ENCODE results near the gene HSPB9. TPM values are rescaled to one million over a fixed set of nuclear protein-coding genes. Genes with fewer than 3 reads are reported as not detected.

Gene HSPB9, protein sequence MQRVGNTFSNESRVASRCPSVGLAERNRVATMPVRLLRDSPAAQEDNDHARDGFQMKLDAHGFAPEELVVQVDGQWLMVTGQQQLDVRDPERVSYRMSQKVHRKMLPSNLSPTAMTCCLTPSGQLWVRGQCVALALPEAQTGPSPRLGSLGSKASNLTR
- 1 to 10 TPM in 1 of 6 donors, under 1 TPM in 1, not detected in 4; 0.15 to 1.0 TPM for total RNA-seq

DNA sequence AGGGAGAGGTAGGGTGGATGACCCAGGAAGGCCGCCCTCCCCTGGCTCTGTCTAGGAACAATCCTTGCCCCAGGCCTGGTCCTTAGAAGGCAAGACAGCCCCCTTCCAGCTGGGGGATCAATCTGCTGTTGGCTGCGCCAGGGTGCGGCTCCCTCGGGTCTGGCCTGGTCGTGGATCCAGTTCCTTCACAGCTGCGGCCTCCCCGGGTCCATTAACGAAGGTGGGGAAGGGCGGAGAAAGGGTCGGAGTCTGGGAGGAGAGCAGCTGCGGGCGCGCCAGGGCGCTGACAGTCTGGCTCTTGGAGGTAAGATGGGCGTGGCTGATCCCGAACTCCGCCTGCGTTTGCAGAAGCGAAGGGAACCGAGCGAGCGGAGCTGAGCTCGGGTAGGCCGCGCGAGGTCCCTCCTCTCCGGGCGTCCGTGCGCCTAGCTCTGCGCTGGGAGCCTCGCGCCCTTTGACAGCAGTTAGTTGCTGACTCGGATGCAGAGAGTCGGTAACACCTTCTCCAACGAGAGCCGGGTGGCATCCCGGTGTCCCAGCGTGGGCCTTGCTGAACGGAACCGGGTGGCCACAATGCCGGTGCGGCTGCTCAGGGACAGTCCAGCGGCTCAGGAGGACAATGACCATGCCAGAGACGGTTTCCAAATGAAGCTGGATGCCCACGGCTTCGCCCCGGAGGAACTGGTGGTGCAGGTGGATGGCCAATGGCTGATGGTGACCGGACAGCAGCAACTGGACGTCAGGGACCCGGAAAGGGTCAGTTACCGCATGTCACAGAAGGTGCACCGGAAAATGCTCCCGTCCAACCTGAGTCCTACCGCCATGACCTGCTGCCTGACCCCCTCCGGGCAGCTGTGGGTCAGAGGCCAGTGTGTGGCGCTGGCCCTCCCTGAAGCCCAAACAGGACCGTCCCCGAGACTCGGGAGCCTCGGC is at the start of gene HSPB9:
HSPB9 (plus strand) TSS at position 434 of the 933 bp plus-strand sequence; CDS start at position 481, 47 bp downstream.
- H3K27me3 ChIP-seq = no peaks in the 10 kb centered on the region
- peaks cover 16 to 43% (median 27%) of the 10 kb centered on the region in 4 donors for H3K36me3 ChIP-seq
- WGBS, 2 donors = 76 to 88% methylated on average over 46 to 59 of the region's 61 CpGs
- peak; percentile 79 to 89 for DNase-seq
- peak; percentile 61 to 73 for ATAC-seq (ENCODE audit: low FRiP score in 2 of 2)
- H3K4me3 ChIP-seq = peak within 1 kb of the TSS in 2 of 4 donors; percentile 7 to 22
- peak within 1 kb of the TSS in 3 of 4 donors; percentile 43 to 80 (median 60) for H3K27ac ChIP-seq
- TF ChIP-seq POLR2AphosphoS5 (IDR thresholded peaks at IDR 0.05) (no peak), EP300 (IDR thresholded peaks at IDR 0.05) (no peak)
- H3K9me3 ChIP-seq = no peaks in the 10 kb centered on the region
- H3K4me1 ChIP-seq = peaks cover 17 to 29% (median 20%) of the 10 kb centered on the region in 4 donors

DNA sequence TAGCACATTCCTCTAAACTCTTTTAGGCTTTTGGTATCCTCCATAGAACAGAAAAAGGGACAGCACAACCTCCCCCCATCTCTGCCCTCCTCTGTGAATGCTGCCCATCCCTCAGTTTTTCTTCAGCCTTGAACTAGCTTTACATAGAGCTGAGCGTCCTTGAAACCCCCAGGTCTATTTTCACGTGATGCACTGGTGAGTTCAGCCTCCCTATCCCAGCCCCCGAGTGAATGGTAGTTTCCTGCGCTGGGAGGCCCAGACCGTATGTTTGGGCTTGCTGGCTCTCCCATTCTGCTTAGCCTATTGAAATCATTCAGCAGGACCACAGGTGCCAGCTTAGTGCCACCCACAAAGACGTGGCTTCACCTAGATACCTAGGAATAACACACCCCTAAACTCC is 46.8 kb upstream of the HSPB9 start:
- no peaks in the 10 kb centered on the region for H3K9me3 ChIP-seq
- H3K4me1 ChIP-seq = peaks cover 11 to 14% (median 12%) of the 10 kb centered on the region in 4 donors
- H3K36me3 ChIP-seq = no peaks in the 10 kb centered on the region
- no peak overlapping the region for H3K4me3 ChIP-seq
- ATAC-seq (ENCODE audit: low FRiP score in 2 of 2) (no peak), DNase-seq (no peak)
- WGBS, 2 donors = 85 to 90% methylated on average over 6 of the region's 6 CpGs
- H3K27me3 ChIP-seq = peaks cover 0 to 19% (median 6%) of the 10 kb centered on the region in 4 donors
- TF ChIP-seq EP300 (IDR thresholded peaks at IDR 0.05) (no peak), POLR2A (IDR thresholded peaks at IDR 0.05) (no peak), POLR2AphosphoS5 (IDR thresholded peaks at IDR 0.05) (no peak)
- TF ChIP-seq, protein P1, sequence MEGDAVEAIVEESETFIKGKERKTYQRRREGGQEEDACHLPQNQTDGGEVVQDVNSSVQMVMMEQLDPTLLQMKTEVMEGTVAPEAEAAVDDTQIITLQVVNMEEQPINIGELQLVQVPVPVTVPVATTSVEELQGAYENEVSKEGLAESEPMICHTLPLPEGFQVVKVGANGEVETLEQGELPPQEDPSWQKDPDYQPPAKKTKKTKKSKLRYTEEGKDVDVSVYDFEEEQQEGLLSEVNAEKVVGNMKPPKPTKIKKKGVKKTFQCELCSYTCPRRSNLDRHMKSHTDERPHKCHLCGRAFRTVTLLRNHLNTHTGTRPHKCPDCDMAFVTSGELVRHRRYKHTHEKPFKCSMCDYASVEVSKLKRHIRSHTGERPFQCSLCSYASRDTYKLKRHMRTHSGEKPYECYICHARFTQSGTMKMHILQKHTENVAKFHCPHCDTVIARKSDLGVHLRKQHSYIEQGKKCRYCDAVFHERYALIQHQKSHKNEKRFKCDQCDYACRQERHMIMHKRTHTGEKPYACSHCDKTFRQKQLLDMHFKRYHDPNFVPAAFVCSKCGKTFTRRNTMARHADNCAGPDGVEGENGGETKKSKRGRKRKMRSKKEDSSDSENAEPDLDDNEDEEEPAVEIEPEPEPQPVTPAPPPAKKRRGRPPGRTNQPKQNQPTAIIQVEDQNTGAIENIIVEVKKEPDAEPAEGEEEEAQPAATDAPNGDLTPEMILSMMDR (IDR thresholded peaks at IDR 0.05) = no peak
- no peak overlapping the region for H3K27ac ChIP-seq

DNA sequence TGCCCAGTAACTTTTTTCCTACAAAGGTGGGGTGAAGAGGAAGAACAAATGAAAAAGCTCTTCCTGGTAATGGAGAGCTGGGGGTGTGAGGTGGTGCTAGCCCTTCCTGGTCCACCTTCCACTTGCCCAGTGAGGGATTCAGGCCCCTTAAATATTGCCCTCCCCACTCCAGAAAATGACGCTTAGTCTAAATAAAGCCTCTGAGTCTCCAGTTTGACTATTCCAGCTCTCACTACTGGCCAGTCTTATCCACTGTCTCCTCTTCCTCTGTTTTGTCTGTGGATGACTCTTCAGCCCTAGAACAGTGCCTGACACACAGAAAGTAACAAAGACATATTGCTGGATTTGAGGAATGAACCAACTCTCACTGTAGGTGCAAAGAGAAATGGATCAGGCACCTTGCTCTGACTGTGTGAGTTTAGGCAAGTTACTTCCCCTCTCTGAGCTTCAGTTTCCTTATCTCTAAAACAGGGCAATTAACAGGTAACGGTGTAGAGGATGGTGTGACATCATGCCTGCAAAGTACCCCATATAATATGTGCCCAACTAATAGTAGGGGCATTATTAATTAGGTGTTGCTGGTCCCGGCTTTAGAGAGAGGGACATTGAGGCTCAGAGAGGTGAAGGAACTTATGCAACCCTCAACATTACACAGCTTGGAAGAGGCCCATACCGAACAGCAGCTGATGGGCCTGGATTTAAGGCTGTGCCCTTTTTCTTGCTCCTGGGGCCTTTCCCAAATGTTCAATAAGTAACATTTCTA is 45.6 kb upstream of the HSPB9 start:
- Histone ChIP-seq H3K36me3 (no peaks in the 10 kb centered on the region), H3K9me3 (no peaks in the 10 kb centered on the region), H3K27ac (no peak overlapping the region), H3K4me1 (peaks cover 8 to 10% (median 9%) of the 10 kb centered on the region in 4 donors), H3K4me3 (no peak overlapping the region), H3K27me3 (peaks cover 0 to 10% (median 5%) of the 10 kb centered on the region in 4 donors)
- WGBS, 2 donors = 80 to 84% methylated on average over 4 of the region's 4 CpGs
- ATAC-seq (ENCODE audit: low FRiP score in 2 of 2) (no peak), DNase-seq (no peak)
- TF ChIP-seq EP300 (IDR thresholded peaks at IDR 0.05) (no peak), POLR2A (IDR thresholded peaks at IDR 0.05) (no peak), POLR2AphosphoS5 (IDR thresholded peaks at IDR 0.05) (no peak)
- TF ChIP-seq, protein P1 (IDR thresholded peaks at IDR 0.05) = no peak

DNA sequence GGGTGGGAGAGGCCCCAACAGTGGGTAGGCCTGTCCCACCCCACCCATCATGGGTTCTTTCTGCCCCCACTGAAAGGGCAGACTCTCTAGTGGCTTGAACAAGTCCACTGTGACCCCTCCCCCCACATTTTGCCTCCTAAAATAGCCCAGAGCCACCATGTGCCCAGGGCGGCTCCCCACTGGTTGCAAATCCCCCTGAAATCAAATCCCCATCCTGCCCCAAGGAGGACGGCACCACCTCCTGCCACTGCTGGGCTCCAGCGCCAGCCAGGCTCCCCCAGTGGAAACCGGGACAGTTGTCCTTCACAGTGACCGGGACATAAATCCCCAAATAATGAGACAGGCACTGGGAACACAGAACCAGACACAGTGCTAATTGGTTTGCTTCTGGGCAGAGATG is 44.8 kb upstream of the HSPB9 start:
- no peak for TF ChIP-seq EP300 (IDR thresholded peaks at IDR 0.05)
- no peak for TF ChIP-seq POLR2AphosphoS5 (IDR thresholded peaks at IDR 0.05)
- TF ChIP-seq POLR2A (IDR thresholded peaks at IDR 0.05) = no peak
- TF ChIP-seq, protein P1 (IDR thresholded peaks at IDR 0.05) = no peak
- H3K36me3 ChIP-seq = no peaks in the 10 kb centered on the region
- WGBS, 2 donors = 95 to 96% methylated on average over 4 to 5 of the region's 5 CpGs
- ATAC-seq (ENCODE audit: low FRiP score in 2 of 2) = no peak
- peaks cover under 1 to 2% (median 2%) of the 10 kb centered on the region in 4 donors for H3K4me1 ChIP-seq
- H3K27me3 ChIP-seq = peaks cover 0 to 2% (median under 1%) of the 10 kb centered on the region in 4 donors
- no peaks in the 10 kb centered on the region for H3K9me3 ChIP-seq
- H3K27ac ChIP-seq = no peak overlapping the region
- no peak for DNase-seq
- H3K4me3 ChIP-seq = no peak overlapping the region

All from upper lobe of left lung (tissue), 6 donors.